ENCODE measurements around the gene ANKMY1.
A peak's percentile ranks its signal among the peaks of the same experiment; 100 is the strongest.
"Not testable (repeated sequence)": the region's sequence is repeated elsewhere in the genome, so short reads cannot be mapped to it uniquely, and the experiment has no call there.

ANKMY1 gene

DNA sequence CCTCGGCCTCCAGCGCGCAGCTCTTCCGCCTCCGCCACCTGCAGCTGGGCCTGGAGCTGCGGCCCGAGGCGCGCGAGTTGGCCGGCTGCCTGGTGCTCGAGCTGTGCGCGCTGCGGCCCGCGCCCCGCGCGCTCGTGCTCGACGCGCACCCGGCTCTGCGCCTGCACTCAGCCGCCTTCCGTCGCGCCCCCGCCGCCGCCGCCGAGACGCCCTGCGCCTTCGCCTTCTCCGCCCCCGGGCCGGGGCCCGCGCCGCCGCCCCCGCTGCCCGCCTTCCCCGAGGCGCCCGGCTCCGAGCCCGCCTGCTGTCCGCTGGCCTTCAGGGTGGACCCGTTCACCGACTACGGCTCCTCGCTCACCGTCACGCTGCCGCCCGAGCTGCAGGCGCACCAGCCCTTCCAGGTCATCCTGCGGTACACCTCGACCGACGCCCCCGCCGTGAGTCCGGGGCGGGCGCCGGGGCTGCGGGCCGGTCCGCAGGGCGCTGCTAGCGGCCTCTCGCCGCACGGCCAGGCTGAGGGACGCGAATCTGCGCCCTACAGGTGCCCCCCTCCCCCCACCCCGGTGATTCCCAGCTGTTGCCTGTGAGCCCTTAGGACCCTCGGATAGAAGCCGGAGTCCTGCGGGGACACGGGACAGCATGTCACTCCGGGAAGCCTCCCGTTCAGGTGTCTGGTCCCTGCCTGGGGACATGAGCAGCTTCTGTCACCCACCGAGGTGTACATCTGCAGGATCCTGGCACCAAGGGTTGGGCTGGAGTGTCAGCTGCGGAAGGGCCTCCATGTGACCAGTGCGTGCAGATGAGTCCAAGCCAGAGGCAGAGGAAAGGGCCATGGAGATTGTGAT is 11.1 kb upstream of the ANKMY1 start:
- DNase-seq (ENCODE audit: low read depth in 2 of 2, low spot score in 1 of 2): no peak

DNA sequence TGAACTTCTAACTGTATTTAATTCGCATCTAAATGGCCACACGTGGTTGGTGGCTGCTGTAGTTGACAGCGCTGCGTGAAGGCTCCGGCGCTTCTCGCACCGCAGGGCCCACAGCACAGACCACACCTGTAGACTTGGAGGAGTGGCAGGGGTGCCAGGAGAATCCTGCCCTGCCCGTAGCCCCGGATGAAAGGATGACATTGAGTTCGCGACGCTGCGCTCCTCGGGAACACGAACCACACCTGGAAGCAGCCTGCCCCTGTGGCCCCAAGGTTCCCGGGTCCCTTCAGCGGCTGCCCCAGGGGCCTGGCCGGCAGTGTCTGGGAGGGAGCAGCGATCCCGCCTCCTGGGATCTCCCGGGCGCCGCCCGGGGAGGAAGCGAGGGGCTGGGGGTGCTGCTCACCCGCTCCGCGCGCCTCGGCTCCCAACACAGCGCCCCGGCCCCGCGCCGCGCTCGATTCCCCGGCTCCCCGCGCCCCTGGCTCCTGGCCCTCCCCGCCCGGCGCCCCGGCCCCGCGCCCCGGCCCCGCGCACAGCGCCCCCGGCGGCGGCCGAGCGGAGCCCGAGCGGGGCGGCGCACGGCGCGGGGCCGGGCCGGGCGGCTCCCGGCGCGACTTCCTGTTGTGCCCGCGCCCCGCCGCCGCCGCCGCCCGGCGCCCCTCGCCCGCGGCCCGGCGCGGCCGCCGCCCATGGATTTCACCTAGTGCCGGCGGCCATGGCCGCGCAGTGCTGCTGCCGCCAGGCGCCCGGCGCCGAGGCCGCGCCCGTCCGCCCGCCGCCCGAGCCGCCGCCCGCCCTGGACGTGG is 10.3 kb upstream of the ANKMY1 start, which contains the start of gene RNPEPL1:
Gene RNPEPL1, plus strand, starts transcription at position 613 of the 806 bp plus-strand sequence. Its CDS starts 103 bp downstream, at position 716.
- no peak for DNase-seq (ENCODE audit: low read depth in 2 of 2, low spot score in 1 of 2)

DNA sequence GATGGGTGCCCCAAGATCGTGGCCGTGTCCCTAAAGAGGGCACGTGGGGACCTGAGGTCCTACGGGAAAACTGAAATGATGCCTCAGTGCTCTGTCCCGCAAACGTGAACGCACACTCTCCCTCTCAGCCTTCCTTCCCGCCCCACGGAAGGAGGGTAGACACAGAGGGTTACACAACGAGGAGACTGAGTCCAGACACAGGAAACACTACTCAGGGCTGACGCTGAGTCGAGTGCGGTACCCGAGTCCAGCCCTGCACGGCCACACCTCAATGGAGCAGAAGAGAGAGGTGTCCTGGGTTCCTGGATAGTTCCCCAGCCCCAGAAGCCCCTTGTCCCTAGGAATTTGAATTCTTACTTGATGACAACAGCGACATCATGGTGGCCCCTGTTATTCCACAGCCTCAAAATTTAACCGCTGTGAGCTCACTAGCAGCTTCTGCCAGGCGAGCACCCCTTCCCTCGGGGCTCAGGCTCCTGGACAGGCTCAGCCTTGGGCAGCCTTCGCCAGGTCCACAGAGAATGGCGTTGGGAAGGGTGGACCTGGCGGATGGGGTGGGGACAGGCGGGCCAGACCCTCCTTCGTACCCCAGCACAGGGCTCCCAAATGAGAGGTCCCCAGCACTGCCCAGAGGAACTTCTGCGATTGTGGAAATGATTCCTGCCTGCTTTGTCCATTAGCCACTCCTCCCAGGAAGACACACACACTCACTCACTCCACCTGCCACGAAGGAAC is 9.5 kb upstream of the ANKMY1 start:
- no peak for DNase-seq (ENCODE audit: low read depth in 2 of 2, low spot score in 1 of 2)

DNA sequence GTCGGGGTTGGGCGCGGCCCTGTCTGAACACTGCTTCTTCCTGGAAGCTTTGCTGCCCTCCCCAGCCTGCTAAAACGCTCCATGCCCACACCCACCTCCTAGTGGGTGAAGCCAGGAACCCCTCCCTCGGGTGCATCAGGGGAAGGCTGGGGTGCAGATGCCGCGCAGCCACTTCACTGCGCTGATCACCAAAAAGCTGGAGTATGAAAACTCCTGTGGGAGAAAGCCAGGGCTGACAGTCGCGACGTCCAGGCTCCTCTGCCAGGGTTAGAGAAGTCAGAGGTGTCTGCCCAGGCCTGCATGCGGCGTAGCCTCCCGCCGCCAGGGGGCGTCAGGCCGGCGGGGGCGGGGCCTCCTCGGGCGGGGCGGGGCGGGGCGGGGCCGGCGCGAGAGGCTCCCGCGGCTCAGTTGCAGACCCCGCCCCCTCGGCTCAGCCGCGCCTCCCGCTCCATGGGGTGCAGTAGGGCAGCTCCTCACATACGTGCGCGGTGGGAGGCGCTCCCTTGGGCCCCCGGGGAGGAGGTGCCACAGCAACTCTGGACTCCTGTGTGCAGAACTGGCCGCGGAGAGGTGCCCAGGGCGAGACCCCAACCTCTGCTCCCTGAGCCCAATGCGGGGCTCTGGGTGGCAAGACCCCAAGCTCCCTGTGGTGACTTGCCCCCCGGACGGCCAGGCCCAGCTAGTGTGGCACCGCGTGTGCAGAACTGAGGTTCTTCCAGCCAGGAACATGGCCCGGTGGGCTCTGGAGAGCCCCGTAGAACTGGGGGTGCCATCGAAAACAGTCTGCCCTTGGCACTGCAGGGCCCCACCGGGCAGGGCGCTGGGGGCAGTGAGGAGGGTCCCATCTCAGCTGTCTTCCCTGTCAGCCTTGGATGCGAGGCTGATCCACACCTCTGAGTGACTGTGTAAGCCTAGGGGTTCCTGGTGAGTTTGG is 8.7 kb upstream of the ANKMY1 start:
- DNase-seq (ENCODE audit: low read depth in 2 of 2, low spot score in 1 of 2): peak; percentile 85 to 88

DNA sequence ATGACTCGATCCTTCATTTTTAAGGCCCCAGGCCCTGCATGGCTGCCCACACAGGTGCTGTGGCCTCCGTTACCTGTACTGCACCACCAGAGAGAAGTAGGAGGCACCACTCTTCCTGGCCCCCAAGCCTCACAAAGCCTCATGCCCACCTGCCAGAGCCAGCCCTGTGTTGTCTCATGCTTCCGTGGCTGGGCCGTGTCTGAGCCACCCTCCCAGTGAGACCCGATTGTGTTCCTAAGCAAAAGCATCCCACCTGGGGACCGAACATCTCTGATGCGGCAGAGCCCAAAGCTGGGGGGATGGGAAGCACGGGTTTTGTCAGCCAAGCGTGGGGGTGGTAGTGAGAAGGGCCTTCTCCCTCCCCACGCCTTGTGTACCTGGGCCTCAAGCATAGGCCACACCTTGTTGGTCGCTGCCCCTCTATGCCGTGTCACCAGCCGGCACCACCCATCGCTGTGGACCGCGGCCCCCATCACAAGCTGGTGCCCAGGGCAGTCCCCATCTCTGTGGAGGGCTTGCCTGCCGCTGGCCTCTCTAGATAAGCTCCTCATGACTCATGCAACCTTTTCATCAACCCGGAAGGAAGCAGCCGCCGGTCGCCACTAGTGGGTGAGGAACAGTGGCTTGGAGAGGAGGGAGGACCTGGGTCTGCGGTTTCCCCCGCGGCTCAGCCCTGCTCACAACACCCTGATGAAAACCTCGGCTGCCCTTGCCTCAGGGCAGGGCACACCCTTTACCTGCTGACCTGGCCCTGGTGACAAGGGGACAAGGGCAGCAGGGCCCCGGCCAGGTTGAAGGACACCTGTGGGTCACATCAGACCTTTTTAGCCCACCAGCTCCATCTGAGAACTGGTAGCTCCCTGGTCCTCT is 7.8 kb upstream of the ANKMY1 start:
- DNase-seq (ENCODE audit: low read depth in 2 of 2, low spot score in 1 of 2): peak; percentile 73 to 87

DNA sequence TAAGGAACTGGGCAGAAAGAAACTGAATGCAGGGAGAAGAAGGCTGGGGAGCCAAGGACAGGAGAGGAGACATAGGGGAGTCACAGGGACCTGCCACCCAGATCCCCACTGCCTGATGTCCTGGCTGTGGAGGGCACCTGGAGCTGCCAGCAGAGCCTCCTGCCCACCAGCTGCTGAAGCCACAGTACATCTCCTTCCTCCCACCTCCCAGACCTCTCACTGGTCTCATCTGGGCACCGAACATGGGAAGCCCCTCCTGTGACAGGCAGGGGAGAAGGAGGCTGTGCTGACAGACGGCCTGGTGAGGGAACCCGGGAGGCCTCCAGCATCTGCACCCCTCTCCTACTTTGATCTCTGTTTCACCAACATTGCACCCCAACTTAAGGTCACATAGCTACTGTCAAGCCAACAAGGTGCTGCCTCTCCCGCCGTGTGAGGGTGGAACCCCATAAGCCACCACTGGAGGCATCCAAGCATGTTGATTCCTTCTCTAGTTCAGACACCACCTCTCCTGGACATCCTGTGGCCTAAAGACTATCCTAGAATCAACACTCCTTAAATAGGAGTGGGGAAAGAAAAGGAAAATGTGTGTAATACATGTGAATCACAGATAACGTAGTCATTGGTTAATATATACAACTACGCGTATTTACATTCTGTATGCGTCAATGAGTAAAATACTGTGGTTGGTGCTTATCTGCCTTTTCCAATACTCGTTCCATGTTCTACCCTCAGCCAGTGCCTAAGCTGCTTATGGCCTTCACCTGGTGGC is 7.0 kb upstream of the ANKMY1 start:
- DNase-seq (ENCODE audit: low read depth in 2 of 2, low spot score in 1 of 2): no peak

DNA sequence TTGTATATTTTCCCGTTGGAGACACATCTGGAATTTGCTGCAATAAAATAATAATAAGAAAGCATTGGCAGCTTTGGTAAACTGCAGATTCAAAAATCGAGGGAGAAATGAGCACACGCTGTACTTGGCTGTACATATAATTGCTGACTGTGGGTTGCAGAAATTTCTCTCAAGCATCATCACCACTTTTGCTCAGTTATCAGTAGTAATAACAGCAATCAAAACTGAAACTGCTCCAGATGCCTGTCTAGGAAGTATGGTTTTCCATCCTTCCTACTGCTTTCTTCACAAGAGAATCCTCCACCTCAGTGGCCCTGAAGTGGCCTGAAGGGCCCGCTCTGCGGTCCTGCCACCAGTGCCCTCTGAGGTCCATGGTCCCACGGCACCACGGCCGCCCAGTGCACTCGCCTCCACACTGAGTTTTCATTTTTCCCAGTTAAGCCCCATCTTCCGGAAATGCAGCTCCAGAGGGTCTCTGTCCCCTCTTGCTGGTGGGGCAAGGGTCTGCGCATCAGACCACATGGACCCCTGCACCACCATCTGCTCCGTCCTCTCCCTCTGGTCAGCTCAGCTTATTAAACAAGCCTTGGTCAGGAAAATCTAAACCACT is 6.3 kb upstream of the ANKMY1 start:
- no peak for DNase-seq (ENCODE audit: low read depth in 2 of 2, low spot score in 1 of 2)

DNA sequence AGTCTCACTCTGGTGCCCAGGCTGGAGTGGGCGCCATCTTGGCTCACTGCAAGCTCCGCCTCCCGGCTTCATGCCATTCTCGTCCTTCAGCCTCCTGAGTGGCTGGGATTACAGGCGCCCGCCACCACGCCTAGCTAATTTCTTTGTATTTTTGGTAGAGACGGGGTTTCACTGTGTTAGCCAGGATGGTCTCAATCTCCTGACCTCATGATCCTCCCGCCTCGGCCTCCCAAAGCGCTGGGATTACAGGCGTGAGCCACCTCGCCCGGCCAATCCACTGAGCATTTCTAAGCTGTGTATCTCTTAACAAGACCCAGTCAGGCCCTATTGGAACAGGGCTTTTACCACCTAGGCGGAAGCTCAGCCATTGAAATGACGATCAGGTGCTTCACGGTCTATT is 5.4 kb upstream of the ANKMY1 start:
- DNase-seq (ENCODE audit: low read depth in 2 of 2, low spot score in 1 of 2): not testable (repeated sequence)

DNA sequence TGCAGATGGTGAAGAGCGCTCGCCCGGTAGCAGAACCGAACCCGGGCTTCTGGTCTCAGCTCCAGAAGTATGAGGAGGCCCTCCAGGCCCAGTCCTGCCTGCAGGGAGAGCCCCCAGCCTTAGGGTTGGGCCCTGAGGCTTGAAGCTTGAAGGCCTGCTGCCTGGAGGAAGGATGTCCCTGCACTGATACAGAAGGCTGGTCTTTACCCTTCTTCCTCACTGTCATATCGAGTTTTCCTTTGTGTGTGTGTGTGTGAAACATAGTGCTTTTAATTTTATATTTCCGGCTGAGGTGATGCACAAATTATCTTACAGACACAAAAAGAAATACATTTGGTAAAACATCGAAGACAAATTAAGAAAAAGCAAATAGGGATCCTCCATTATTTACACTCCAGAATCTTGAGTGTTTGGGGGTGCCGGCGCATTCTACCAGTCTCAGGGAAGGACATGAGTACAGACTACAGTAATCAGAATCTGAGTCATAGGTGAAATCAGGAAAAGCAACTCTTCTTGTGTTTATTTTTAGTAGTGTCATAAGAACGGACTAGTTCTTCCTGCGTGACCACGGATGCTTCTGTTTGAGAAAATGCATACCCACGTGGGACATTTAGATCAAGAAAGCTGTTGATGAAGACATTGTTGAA is 3.7 kb upstream of the ANKMY1 start:
- no peak for DNase-seq (ENCODE audit: low read depth in 2 of 2, low spot score in 1 of 2)

DNA sequence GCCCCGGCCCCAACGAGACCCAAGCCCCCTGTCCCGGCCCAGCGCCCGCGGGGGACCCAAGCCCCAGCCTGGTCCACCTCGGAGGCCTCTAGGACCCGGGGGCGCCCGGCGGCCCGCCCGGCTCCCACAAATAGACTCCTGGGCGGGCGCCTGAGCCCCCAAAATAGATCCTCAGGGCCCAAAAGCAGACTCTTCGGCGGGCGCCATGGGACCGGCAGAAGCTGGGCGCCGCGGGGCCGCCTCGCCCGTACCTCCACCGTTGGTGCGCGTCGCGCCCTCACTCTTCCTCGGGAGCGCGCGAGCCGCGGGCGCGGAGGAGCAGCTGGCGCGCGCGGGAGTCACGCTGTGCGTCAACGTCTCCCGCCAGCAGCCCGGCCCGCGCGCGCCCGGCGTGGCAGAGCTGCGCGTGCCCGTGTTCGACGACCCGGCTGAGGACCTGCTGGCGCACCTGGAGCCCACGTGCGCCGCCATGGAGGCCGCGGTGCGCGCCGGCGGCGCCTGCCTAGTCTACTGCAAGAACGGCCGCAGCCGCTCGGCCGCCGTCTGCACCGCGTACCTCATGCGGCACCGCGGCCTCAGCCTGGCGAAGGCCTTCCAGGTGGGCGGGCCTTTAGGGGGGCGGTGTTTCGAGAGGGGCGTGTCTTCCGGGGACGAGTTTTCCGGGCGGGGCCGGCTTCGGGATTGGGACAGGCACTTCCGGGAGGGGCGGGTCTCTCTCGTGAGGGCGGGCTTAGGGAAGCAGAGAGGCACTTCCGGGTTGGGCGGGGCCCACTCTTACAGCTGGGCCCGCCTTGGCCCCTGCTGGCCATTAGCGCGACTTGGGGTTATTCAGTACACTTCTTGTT is 2.9 kb upstream of the ANKMY1 start:
- DNase-seq (ENCODE audit: low read depth in 2 of 2, low spot score in 1 of 2): peak; percentile 99 to 100

DNA sequence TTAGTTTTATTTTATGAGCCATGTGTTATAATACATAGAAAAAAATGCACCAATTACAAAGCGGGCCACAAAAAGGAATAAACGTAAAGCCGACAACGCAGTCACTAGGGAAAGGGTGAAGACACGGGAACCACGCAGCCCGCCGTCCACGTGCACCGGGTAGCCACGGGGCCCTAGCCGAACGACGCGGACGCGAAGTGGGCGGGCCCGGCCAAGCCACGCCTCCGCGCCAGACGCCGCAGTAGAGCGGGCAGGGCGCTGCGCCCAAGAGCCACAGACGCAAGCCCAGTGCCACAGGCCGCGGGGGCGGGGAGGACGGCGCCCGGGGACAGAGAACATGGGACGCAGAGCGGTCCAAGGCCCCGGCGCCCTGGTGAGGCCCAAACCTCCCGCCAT is 2.3 kb upstream of the ANKMY1 start, which contains the start of gene DUSP28:
Gene DUSP28, plus strand, starts transcription at position 274 of the 396 bp plus-strand sequence. CDS start 328 bp downstream, outside the sequence.
- peak; percentile 73 to 81 for DNase-seq (ENCODE audit: low read depth in 2 of 2, low spot score in 1 of 2)

DNA sequence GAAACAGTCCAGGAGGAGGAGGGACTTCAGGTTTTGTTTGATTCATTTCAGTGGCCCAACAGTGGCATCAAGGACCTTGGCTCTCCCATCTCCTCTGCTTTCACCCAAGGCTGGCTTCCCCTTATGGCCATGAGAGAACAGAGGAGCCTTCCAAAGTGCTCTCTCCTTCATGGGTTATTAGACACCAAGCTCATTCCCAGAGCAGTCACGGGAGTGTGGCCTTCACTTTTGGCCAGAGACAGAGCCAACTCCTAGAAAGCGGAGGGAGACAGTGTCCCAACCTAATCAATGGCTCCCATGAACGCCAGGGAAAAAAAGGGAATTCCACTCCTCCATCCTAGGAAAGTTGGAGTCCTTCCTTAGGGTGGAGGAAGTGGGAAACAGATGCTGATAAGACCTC is 1.5 kb upstream of the ANKMY1 start:
- DNase-seq (ENCODE audit: low read depth in 2 of 2, low spot score in 1 of 2): no peak

DNA sequence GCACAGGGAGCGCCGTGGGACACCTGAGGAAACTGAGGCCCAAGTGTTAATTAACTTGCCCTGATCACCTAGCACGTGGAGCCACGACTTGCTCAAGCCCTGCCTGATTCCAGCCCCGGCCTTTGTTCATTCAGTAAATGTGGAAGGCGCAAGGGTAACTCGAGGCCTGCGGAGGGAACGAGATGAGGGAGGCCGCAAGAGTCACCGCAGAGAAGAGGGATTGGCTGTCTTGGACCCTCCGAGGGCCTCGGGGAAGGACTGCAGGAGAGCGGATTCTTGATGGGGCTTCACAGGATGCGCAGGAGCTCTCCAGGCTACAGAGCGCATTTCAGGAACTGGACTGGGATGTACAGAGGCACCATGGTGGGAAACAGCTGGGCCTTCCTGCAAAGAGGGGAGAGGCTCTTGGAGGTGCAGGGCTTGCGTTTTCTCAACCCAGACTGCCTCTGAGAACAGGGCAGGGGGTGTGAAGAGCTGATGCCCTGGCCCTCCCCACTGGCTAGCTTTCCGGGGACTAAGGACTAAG is 511 bp upstream of the ANKMY1 start:
- no peak for DNase-seq (ENCODE audit: low read depth in 2 of 2, low spot score in 1 of 2)

DNA sequence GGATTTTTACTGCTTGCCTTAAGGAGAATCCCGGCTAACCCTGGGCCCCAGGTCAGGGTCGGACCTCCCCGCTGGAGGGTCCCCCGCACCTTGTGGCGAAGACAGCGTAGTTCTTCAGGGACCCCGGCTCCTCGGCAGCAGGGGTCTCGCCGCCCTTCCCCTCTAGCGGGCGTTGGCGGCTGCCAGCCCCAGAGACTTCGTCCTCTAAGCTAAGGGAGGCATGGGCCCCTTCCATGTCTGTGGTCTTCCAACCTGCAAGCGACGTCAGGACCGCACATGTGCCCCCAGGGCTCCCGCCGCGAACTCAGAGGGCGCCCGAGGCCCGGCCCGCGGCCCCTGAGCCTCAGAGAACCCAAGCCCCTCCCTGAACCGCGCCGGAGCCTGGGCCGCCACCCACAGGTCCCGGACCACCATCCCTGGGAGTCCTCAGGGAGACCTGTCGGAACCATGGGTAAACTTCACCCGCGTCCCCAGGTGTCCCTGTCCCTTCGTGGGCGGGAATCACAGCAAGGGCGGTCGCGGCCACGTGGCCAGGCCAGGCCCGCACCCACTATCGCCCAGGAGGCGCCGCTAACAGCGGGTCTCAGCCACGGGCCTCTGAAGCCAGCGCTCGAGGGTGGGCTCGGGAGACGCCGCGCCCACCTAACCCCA is 562 bp downstream of the ANKMY1 start:
- DNase-seq (ENCODE audit: low read depth in 2 of 2, low spot score in 1 of 2): no peak

DNA sequence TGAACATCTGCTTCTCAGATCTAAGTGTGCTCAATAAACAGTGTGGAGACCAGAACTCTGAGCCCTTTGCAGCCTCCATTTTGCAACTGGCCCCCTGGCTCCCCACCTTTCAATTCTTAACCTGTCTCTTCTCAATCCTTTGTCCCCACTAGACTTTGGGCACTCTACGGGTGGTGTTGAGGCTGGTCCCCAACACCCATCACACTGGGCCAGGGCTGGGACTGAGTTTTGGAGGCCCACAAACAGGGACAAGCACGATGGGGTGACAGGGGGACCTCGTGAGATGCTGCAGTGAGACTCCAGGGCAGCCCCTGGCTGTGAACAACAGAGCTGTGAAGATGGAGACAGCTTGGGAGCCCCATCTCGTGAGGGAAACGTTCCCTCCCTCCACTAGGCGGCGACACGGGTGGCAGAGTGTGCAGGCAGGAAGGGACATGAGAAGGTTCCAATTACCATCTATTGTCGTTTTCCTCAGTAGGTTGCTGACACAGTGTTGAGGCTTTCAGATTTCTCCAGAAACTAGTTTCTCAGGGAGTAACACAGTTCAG is 1.2 kb downstream of the ANKMY1 start:
- DNase-seq (ENCODE audit: low read depth in 2 of 2, low spot score in 1 of 2): no peak
